ENCODE measurements around the gene ELP2. TPM values are rescaled to one million over a fixed set of nuclear protein-coding genes. Genes with fewer than 3 reads are reported as not detected.
A peak's percentile ranks its signal among the peaks of the same experiment; 100 is the strongest.

ELP2 gene
- total and polyA plus RNA-seq, 12 donors: 27.4 to 150 (median 67.1) TPM

DNA sequence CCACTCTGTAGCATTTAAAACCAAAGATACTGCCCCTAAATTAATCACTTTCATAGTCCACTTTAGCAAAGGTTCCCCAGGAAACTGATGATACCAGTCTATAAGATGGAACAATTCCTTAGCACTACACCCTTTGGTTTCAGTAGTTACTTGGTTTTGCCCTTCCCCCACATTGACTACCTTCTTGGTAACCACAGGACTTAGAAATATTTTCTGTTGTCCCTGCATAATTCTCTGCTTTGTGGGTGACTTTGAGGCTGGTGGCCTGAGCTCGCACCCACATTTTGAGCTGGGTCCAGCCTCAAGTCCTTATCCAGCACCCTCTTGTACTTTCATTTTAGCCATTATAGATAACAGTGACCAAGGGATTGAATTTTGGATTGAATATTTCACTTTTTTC lies 23.1 kb downstream of the ELP2 start:
- Histone ChIP-seq H3K27ac (peak overlapping the region in 2 of 5 donors; percentile 18 to 20), H3K27me3 (no peaks in the 10 kb centered on the region), H3K9me3 (replicated peaks in 1 of 3) (no peaks in the 10 kb centered on the region), H3K4me1 (replicated peaks in 1 of 2) (peaks cover 0 to 3% of the 10 kb centered on the region in 2 donors), H3K4me3 (no peak overlapping the region), H3K36me3 (replicated peaks in 1 of 2) (peaks cover 0 to 68% of the 10 kb centered on the region in 2 donors)
- no peak for DNase-seq
- TF ChIP-seq, protein P1, sequence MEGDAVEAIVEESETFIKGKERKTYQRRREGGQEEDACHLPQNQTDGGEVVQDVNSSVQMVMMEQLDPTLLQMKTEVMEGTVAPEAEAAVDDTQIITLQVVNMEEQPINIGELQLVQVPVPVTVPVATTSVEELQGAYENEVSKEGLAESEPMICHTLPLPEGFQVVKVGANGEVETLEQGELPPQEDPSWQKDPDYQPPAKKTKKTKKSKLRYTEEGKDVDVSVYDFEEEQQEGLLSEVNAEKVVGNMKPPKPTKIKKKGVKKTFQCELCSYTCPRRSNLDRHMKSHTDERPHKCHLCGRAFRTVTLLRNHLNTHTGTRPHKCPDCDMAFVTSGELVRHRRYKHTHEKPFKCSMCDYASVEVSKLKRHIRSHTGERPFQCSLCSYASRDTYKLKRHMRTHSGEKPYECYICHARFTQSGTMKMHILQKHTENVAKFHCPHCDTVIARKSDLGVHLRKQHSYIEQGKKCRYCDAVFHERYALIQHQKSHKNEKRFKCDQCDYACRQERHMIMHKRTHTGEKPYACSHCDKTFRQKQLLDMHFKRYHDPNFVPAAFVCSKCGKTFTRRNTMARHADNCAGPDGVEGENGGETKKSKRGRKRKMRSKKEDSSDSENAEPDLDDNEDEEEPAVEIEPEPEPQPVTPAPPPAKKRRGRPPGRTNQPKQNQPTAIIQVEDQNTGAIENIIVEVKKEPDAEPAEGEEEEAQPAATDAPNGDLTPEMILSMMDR (IDR thresholded peaks at IDR 0.05): no peak
- TF ChIP-seq POLR2A (IDR thresholded peaks at IDR 0.05): no peak
- intact Hi-C loops (cut with DNase I): no loop called here
- WGBS, 4 donors: 92 to 100% (median 97%) methylated on average over 1 of the region's 1 CpG

DNA sequence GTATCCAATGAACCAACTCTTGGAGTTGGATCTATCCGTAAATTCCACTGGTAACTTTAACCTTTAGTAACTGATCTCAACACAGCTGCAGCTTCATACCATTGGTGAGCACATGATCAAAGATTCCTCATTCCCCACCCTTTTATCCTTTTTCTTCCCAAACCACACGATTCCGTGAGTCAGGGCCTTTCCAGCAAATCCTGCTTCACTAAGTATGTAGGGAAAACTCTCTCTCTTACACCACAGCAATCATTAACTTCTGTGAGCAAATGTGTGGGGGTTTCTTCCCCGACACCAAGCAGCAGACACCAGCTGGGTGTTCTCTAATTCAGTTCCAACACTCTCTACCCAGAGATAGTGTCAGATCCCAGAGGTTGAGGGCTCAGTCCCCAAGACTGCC lies 23.5 kb downstream of the ELP2 start:
- Histone ChIP-seq H3K27ac (peak overlapping the region in 3 of 5 donors; percentile 1 to 73 (median 18)), H3K27me3 (no peaks in the 10 kb centered on the region), H3K4me3 (no peak overlapping the region), H3K36me3 (replicated peaks in 1 of 2) (peaks cover 0 to 65% of the 10 kb centered on the region in 2 donors), H3K9me3 (replicated peaks in 1 of 3) (no peaks in the 10 kb centered on the region), H3K4me1 (replicated peaks in 1 of 2) (peaks cover 0 to 3% of the 10 kb centered on the region in 2 donors)
- DNase-seq: no peak
- intact Hi-C loops (cut with DNase I): no loop called here
- 73 to 82% (median 78%) methylated on average over 4 of the region's 4 CpGs for WGBS, 4 donors
- TF ChIP-seq, protein P1 (IDR thresholded peaks at IDR 0.05): no peak
- no peak for TF ChIP-seq POLR2A (IDR thresholded peaks at IDR 0.05)

DNA sequence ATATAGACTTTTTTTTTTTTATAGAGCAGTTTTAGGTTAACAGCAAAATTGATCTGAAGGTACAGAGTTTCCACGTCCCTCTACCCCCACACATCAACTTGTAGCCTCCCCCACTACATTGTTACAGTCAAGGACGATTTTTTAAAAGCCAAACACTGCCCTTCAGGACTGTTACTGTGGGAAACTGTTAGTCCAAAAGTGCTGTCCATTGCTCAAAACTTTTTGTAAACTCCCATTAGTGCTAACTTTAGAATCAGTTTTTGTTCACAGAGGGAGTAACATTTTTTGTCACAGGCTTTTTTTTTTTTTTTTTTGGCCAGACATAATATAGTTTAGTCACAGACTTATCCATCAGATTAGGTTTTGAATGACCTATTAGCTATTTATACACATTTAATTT lies 24.1 kb downstream of the ELP2 start:
- DNase-seq: no peak
- intact Hi-C loops (cut with DNase I): no loop called here
- H3K27ac ChIP-seq: no peak overlapping the region
- H3K9me3 ChIP-seq (replicated peaks in 1 of 3): no peaks in the 10 kb centered on the region
- WGBS, 4 donors: 40 to 67% (median 51%) methylated on average over 2 of the region's 2 CpGs
- peaks cover 0 to 62% of the 10 kb centered on the region in 2 donors for H3K36me3 ChIP-seq (replicated peaks in 1 of 2)
- peaks cover 0 to 3% of the 10 kb centered on the region in 2 donors for H3K4me1 ChIP-seq (replicated peaks in 1 of 2)
- TF ChIP-seq, protein P1 (IDR thresholded peaks at IDR 0.05): no peak
- TF ChIP-seq POLR2A (IDR thresholded peaks at IDR 0.05): no peak
- no peak overlapping the region for H3K4me3 ChIP-seq
- no peaks in the 10 kb centered on the region for H3K27me3 ChIP-seq

DNA sequence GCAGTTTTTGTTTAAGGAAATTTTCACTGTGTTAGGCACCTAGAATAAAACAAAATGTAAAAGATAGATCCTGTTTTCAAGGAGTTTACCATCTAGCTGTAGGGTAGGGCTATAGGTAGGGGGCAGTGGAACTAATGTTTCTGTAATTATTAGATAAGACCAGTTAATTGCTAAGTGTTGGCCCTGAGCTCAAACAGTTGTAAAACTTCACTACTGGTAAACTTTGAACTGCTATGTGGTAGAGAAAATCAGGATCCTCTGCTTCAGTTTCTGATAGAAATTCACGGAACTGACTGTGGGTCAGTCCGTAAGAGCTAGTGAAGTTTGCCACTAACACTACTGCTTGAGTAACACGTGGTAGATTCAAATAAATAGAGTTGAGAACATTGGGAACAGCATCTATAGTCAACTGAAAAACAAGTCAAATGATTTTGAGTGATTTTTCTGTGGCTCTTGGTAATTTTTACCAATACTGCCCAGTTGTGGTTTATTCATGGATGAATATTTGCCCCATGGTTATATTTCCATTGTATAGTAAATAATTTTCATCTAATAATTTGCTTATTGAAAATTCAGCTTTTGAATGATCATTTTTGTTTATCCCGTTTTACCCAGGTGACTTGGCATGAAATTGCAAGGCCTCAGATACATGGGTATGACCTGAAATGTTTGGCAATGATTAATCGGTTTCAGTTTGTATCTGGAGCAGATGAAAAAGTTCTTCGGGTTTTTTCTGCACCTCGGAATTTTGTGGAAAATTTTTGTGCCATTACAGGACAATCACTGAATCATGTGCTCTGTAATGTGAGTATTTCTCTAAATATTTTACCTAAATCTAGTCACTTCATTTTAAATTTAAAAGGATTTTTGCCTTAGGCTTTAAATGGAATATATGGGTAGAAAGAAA lies 26.4 kb downstream of the ELP2 start:
- no peaks in the 10 kb centered on the region for H3K27me3 ChIP-seq

More for the DNA sequence above, 26.4 kb downstream of the ELP2 start:
- Histone ChIP-seq H3K4me1 (replicated peaks in 1 of 2) (peaks cover 0 to 3% of the 10 kb centered on the region in 2 donors), H3K4me3 (no peak overlapping the region), H3K9me3 (replicated peaks in 1 of 3) (no peaks in the 10 kb centered on the region), H3K27ac (no peak overlapping the region), H3K36me3 (replicated peaks in 1 of 2) (peaks cover 0 to 75% of the 10 kb centered on the region in 2 donors)
- intact Hi-C loops (cut with DNase I): no loop called here
- TF ChIP-seq, protein P1 (IDR thresholded peaks at IDR 0.05): no peak
- no peak for TF ChIP-seq POLR2A (IDR thresholded peaks at IDR 0.05)
- DNase-seq: no peak
- 90 to 96% (median 95%) methylated on average over 7 of the region's 7 CpGs for WGBS, 4 donors

Data from adrenal gland (tissue), 12 donors.